Lung (tissue), 12 donors: ENCODE measurements around the gene MAST4. TPM values are rescaled to one million over a fixed set of nuclear protein-coding genes. Genes with fewer than 3 reads are reported as not detected.
"Not testable (repeated sequence)": the region's sequence is repeated elsewhere in the genome, so short reads cannot be mapped to it uniquely, and the experiment has no call there.

ENCODE experiments used
- ATAC-seq: fragments of 200-7000 bp; cut with Tn5 transposase; one replicate; pipeline ENCODE4 v1.9.1; 2020; ENCODE audit warnings: moderate number of reproducible peaks; ENCODE audit not compliant: insufficient read depth, low FRiP score
- DNase-seq, 3 donors: peaks; one replicate each; pipeline ENCODE4 v3.0.0-alpha.2; 2013 to 2017
- H3K27ac ChIP-seq, 2 donors: one replicate each; pipeline ENCODE4 v1.5.1; 2013; ENCODE audit warnings: mild to moderate bottlenecking in 2 of 2, moderate library complexity in 2 of 2, control low read depth in 1 of 2, inconsistent platforms in 1 of 2, low read depth in 1 of 2, low read length in 1 of 2
- H3K27me3 ChIP-seq, 3 donors: one replicate each; pipeline ENCODE4 v1.5.1; 2013; ENCODE audit warnings: low read length in 2 of 3; ENCODE audit not compliant: control insufficient read depth in 3 of 3, insufficient read depth in 3 of 3
- H3K36me3 ChIP-seq, 4 donors: one replicate each; pipeline ENCODE4 v1.5.1; 2013; ENCODE audit warnings: low read length in 4 of 4, mild to moderate bottlenecking in 1 of 4, moderate library complexity in 1 of 4; ENCODE audit not compliant: control insufficient read depth in 4 of 4, insufficient read depth in 4 of 4
- H3K4me1 ChIP-seq, 5 donors: one replicate each; pipeline ENCODE4 v1.5.1; 2013; ENCODE audit warnings: low read length in 5 of 5, mild to moderate bottlenecking in 2 of 5, moderate library complexity in 1 of 5; ENCODE audit not compliant: control insufficient read depth in 5 of 5, insufficient read depth in 5 of 5
- H3K4me3 ChIP-seq: one replicate; pipeline ENCODE4 v1.5.1; 2013; ENCODE audit warnings: mild to moderate bottlenecking, control low read depth, moderate library complexity
- H3K9ac ChIP-seq, 2 donors: one replicate each; pipeline ENCODE4 v1.5.1; 2013; ENCODE audit warnings: low read length in 2 of 2, control low read depth in 1 of 2; ENCODE audit not compliant: insufficient read depth in 1 of 2
- H3K9me3 ChIP-seq, 4 donors: one replicate each; pipeline ENCODE4 v1.5.1; 2013; ENCODE audit warnings: low read length in 3 of 4, mild to moderate bottlenecking in 1 of 4, moderate library complexity in 1 of 4; ENCODE audit not compliant: control insufficient read depth in 4 of 4, insufficient read depth in 3 of 4
- CTCF ChIP-seq: IDR thresholded peaks from 2 replicates; pipeline ENCODE4 v1.5.1; 2012; ENCODE audit warnings: mild to moderate bottlenecking; ENCODE audit errors: control extremely low read depth, extremely low read depth
- WGBS, 2 donors: extraction: QIAGEN DNeasy Blood & Tissue Kit; methylation state at CpG; one replicate each; pipeline ENCODE4 v1.1.7; 2013; 5-methylcytosine and 5-hydroxymethylcytosine counted together
- polyA plus RNA-seq, 2 donors: library from polyadenylated mRNA; stranded (reverse); fragments of 200-250 nt; gene quantifications; one replicate each; pipeline ENCODE4 v1.2.1, GENCODE V29; 2013
- total RNA-seq, 2 donors: library from RNA; depleted of rRNA in 1 of 2; stranded (reverse); fragments of >200 nt in 1 of 2; gene quantifications; one replicate each; pipeline ENCODE4 v1.2.1, GENCODE V29; 2014 to 2021
- donor health status: control.
- donor health status: control.
- donor health status: Bipolar disorder and iron deficiency.
- donor health status: healthy.
- donor health status: DM: yes; HTN: yes; CAD: no.

MAST4 gene
- total and polyA plus RNA-seq, 4 donors, result 13.9 to 153 (median 46.2) TPM

- ATAC-seq, result no peak
- peak overlapping the region in 1 of 2 donors; percentile 4 for H3K27ac ChIP-seq
- WGBS, 2 donors, result 70 to 76% methylated on average over 5 of the region's 5 CpGs
- no peaks in the 10 kb centered on the region for H3K27me3 ChIP-seq
- H3K36me3 ChIP-seq, result no peaks in the 10 kb centered on the region
- no peak overlapping the region for H3K4me3 ChIP-seq
- no peak for TF ChIP-seq CTCF
- H3K9me3 ChIP-seq, result peaks cover 0 to 3% (median 0%) of the 10 kb centered on the region in 4 donors
- no peak overlapping the region for H3K9ac ChIP-seq
- peaks cover 0 to 28% (median 4%) of the 10 kb centered on the region in 5 donors for H3K4me1 ChIP-seq
- DNase-seq, result peak in 1 of 3 donors; percentile 28
These were observed 151.4 kb downstream of the MAST4 start for GRCh38 chr5:66747607-66748006.

- 100% methylated on average over 1 of the region's 2 CpGs; no CpG with 5 or more reads in 1 of the 2 donors for WGBS, 2 donors
- not testable (repeated sequence) for H3K9ac ChIP-seq, H3K4me3 ChIP-seq, H3K27me3 ChIP-seq, ATAC-seq, H3K36me3 ChIP-seq, H3K9me3 ChIP-seq, H3K27ac ChIP-seq, H3K4me1 ChIP-seq, DNase-seq
These were observed 156.5 kb downstream of the MAST4 start for GRCh38 chr5:66752668-66753067.

- no peak overlapping the region for H3K4me3 ChIP-seq
- H3K36me3 ChIP-seq, result no peaks in the 10 kb centered on the region
- ATAC-seq (peak; percentile 72), DNase-seq (peak; percentile 68 to 92 (median 87))
- H3K27ac ChIP-seq, result no peak overlapping the region
- peak; percentile 20 for TF ChIP-seq CTCF
- WGBS, 2 donors, result 44 to 55% methylated on average over 5 of the region's 5 CpGs
- peaks cover 0 to 5% (median 3%) of the 10 kb centered on the region in 5 donors for H3K4me1 ChIP-seq
- no peak overlapping the region for H3K9ac ChIP-seq
- H3K9me3 ChIP-seq, result no peaks in the 10 kb centered on the region
- H3K27me3 ChIP-seq, result no peaks in the 10 kb centered on the region
These were observed 161.1 kb downstream of the MAST4 start for GRCh38 chr5:66757219-66757833.

GRCh38 chr5:66757834-66758371, 161.7 kb downstream of the MAST4 start:
- H3K9me3 ChIP-seq, result no peaks in the 10 kb centered on the region
- H3K36me3 ChIP-seq, result no peaks in the 10 kb centered on the region
- peak; percentile 24 for ATAC-seq
- peaks cover 0 to 5% (median 3%) of the 10 kb centered on the region in 5 donors for H3K4me1 ChIP-seq
- no peak overlapping the region for H3K4me3 ChIP-seq
- H3K27me3 ChIP-seq, result no peaks in the 10 kb centered on the region
- no peak overlapping the region for H3K9ac ChIP-seq
- TF ChIP-seq CTCF, result no peak
- H3K27ac ChIP-seq, result no peak overlapping the region
- 63 to 84% methylated on average over 3 of the region's 3 CpGs for WGBS, 2 donors
- DNase-seq, result peak in 2 of 3 donors; percentile 50 to 57
